Stimulated activated CD8-positive, alpha-beta memory T cell treated with anti-CD3 and anti-CD28 coated beads, Interleukin-7, amount 100 ng/mL, for 1 hour (primary cell): Measurements from ENCODE around the gene LCE2B.

ENCODE experiments used
- DNase-seq, 2 donors: peaks; one replicate each; pipeline ENCODE4 v3.0.0-alpha.2; 2020; ENCODE audit warnings: low read depth in 2 of 2

Gene LCE2B

DNA sequence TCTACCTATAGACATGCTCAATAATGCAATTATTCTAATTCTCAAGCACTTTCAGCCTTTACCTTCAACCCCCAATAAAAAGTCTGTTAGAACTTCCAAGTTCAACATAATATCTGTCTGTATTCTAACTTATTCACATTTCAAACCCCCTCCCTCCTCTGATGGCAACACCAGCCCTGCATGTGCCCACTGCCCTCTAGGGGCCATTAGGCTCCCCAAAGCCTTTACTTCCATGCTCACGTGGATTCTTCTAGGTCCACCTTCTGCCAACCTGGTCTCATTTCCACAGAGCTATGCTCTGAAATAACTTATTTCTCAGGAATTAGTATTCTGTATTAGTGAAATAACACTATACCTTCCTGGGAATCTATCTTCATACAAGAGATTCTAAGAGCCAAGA is 49.7 kb downstream of the LCE2B start:
- no peak for DNase-seq
